T-helper 22 cell (primary cell): Measurements from ENCODE around the gene SMYD3.

Experiments used
- DNase-seq: peaks from one replicate; pipeline ENCODE4 v3.0.0-alpha.2; 2020; ENCODE audit warnings: low read depth

SMYD3 gene

DNA sequence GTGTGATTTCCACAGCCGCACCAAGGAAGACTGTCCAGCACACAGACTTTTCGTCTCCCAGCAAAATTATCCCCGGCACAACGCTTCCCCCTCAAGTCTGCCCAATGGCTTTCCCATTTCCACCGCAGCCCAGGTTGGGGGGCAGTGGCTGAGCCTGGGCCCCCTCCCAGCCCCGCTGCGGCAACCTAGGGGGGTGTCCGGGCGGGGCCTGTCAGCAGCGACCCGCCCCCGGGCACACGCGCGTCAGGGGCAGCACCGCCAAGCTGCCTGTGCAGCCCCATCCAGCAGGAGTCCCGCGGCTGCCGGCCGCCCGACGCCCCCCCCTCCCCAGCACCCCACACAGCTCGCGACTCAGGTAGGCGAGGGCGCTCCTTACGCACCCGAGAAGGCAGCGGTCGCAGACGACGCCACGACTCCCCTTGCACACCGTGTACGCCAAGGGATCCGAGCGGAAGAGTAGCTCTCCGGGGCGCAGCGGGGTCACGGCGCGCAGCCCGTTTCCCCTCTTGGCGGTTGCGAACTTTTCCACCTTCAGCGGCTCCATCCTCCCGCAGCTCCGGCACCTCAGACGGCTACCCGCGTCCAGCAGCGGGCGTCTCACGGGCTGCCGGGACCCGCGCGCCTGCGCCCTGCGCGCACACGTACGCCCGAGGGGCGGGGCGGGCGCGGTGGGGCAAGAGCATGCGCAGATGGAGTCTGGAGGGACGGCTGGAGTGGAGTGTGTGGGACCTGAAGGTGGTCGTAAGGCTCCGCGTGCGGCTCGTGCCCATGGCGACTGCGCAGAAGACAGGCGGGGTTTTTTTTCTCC is at the start of gene SMYD3:
SMYD3 (minus strand) TSS at position 606 of the 808 bp plus-strand sequence.
- DNase-seq = peak; percentile 63

DNA sequence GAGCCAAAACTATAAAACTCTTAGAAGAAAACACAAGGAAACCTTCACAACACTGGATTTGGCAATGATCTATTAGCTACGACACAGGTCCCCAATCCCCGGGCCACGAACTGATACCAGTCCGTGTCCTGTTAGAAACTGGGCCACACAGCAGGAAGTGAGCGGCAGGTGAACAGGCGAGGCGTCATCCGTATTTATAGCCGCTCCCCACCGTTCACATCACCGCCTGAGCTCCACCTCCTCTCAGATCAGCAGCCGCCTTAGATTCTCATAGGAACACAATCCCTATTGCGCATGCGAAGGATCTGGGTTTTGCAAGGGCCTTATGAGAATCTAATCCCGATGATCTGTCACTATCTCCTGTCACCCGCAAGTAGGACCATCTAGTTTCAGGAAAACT is 47.1 kb upstream of the SMYD3 start:
- DNase-seq = no peak

DNA sequence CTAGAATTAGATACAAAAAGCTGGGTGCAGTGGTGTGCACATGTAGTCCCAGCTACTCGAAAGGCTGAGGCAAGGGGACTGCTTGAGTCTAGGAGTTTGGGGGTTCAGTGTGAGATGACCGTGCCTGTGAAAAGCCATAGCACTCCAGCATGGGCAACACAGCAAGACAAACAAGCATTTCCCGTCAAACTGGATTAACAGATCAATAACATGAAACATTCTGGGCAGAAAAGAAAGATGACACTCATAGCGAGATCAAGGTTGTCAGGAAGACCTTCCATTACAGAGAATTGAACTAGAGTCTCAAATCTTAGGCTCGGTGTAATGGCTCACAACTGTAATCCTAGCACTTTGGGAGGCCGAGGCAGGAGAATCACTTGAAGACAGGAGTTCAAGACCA is 45.0 kb upstream of the SMYD3 start:
- DNase-seq = no peak

DNA sequence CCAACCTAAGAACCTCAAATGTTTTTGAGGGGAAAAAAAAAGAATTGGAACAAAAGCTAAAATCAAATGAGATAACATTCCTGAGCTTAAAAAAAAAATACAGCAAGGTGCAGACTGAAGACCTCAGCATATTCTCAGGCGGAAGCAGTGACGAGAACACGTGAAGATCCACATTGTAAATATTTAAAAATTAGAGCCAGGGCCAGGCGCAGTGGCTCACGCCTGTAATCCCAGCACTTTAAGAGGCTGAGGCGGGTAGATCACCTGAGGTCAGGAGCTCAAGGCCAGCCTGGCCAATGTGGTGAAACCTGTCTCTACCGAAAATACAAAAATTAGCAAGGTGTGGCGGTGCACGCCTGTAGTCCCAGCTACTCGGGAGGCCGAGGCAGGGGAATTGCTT is 43.3 kb upstream of the SMYD3 start:
- DNase-seq = no peak

DNA sequence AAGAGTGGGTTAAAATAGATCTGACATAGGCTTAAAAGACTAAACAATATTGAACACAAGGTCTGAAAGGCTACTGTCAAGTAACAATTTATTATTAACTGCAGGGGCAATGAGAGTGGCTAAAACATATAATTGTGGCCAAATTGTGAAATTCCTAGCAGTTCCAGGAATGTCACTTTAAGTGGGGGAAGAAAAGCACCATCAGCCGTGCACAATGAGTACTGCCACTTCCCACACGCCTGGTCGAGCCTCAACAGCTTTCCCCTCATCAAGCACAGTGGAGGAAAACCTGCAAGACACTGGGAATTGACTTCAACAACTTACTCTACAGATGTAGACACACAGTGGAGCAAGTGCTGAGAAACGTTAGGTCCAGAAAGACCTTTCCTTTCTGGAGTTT is 42.6 kb upstream of the SMYD3 start:
- DNase-seq = no peak

DNA sequence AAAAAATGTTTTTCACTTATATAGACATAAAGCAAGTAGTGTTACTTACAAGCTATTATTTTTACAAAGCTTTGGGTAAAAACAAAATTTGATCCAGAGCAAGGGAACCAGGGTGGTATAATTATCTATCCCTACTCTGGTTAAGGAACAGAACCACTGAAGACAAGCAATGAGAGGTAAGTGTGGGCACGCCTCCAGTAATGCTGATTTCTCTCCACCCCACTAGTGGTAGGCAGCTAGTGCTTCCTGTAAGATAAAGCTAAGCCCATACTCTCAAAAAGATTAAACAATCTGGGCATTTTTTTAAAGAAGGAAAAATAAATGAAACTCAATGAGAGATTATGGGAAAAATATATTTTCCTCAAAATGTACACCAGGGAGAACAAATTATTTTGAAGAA is 36.9 kb upstream of the SMYD3 start:
- DNase-seq = no peak

DNA sequence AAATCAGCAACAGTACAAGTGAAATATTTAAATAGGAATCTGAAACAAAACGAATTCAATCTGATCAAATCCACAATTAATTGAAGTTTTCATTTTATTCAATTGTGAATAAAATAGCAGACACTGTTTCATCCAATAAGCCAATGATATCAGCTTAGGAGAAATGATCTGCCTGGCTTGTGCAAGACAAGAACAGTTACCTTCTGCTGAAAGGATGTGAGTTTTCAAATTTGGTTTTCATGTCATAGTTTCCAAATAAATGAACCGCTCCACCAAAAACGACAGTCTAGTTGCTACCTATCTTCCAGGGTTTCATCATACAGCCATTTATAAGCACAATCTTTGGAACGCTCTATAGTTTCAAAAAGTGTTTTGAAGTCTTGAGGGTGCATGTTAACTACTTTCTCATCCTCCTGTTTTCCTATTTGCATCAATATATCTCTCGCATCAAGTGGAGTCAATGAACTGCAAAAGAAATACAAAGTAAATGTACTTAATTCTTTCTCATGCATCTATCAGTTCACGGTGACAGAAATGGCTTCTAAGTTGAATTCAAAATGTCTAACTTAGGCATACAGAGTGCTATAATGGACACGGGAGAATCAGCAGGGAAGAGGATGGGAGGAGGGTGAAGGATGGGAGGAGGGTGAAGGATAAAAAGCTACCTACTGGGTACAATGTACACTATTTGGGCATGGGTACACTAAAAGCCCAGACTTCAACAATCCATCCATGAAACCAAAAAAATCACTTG is 33.8 kb upstream of the SMYD3 start:
- no peak for DNase-seq

DNA sequence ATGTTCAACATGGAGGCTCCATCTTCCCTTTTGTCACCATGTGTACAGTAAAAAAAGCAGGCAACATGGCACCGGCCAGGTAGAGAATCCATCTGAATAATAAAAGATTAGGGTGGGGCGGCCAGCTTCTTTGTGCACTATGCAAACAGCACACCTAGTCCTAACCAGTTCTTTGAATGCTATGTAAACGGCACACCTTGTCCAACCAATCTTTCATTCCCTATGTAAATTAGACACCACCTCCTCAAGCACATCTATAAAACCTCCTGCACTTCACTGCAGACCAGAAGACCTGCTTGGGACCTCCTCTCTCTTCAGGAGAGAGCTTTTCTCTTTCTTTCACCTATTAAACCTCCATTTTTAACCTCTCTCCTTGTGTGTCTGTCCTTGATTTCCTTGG is 30.8 kb upstream of the SMYD3 start:
- DNase-seq = no peak

DNA sequence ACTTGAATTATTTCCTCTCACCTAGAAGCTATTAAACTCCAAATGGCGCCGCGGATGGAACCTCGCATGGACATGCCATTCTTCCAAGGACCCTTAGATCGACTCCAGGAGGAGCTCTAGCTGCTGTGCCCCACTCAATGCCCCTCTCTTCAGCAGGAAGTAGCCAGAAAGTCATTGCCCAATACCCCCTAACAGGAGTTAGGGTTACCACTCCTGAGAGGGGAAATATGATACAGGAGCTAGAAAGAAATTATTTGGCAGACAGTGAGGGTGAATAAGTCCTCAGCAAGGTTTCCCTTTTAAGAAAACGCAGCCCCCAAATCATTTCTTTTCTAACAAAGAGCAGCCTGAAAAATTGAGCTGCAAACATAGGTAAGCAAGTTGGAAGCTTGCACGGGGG is 30.4 kb upstream of the SMYD3 start:
- DNase-seq = no peak

DNA sequence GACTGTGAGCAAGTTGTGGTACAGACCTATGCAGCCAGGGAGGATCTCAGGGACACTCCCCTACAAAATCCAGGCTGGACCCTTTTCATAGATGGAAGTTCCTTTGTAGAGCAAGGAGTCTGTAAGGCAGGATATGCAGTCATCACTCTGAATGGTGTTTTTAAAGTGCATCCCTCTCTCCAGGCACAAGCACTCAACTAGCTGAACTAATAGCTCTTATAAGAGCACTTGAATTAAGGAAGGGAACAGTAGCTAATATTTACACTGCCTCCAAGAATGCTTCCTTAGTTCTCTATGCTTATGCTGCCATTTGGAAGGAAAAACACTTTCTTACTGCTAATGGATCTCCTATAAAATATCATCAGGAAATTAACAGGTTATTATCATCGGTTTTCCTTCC is 27.0 kb upstream of the SMYD3 start:
- no peak for DNase-seq

DNA sequence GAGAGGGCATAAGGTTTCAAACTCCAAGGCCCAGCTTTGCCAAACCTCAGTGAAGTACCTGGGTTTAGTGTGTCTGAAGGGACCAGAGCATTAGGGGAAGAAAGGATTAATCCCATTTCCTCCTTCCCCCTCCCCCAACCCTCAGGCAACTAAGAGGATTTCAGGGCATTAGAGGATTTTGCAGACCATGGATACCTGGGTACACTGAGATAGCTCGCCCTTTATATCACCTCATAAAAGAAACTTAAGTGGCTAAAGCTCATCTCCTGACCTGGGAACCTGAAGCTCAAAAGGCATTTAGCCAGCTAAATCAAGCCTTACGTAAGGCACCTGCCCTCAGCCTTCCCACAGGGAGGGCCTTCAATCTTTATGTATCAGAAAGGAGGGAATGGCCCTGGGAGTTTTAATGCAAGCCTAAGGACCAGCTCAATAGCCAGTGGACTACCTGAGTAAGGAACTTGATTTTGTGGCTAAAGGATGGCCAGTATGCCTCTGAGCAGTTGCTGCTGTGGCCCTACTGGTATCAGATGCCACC is 26.4 kb upstream of the SMYD3 start:
- DNase-seq = no peak

DNA sequence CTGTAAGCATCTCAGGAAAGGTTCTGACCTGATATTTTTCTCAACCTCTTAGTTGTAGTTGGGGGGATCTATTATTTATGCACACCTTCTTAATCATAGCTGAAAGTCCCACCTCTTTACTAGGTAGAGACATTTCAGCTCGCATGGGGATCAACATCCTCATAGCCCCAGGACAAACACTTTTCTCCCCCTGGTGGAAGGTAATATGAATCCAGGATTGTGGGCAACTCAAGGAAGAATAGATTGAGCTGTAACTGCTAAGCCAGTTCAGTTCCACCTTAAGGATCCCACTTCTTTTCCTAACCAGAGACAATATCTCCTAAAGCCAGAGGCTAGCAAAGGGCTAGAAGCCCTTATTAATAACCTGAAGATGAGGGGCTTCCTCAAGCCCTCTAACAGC is 25.4 kb upstream of the SMYD3 start:
- no peak for DNase-seq

DNA sequence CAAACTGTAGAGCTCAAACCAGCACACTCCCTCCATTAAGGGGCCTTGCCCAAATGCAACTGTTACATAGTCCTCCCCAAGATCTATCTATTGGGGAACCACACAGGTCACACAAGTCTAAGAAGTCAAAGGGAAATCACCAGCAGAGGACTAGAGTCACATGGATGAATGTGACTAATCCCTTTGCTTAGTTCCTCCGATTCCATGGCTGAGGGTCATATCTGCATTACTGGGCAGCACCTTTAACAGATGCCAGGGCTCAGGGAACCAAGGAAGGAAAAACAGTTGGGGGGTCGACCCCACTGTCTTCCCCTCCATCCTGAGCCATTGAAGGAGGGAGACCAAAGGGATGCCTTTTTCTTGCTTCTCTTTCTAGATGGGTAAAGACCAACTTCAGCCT is 23.4 kb upstream of the SMYD3 start:
- DNase-seq = no peak

DNA sequence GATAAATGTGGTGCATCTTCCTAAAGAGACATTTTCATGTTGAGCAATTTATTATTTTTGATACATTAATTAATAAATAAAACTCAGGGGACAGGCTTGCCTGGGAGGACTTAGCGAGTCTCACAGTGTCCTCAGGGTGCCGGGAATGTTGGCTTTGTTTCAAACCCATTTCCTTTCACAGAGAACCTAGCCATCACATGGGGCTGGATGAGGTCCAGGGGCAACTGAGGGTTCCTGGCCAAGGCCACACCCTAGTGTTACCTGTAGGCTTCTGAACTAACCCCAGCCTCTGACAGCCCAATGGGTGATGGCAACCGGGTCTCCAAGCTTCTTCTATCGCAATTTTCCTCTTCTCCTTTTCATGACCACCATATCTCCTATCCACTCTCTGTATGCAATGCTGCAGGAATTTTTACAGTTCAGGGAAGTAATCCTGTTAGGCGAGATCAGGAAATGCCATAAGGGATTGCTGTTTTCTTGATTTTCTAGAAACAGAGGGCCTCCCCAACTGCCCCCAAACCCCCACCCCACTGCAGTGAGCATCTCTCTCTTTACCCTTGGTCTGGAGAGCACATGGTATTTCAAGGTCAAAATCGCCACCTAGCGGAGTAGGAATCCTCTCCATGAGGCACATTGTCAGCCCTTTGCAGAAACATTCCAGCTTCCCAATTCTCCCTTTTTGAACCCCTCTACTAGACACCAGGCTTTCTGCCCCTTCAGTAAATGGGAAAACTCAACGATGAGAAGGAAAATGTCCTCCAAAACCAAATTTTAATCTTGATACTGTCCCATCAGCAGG is 22.1 kb upstream of the SMYD3 start:
- no peak for DNase-seq

DNA sequence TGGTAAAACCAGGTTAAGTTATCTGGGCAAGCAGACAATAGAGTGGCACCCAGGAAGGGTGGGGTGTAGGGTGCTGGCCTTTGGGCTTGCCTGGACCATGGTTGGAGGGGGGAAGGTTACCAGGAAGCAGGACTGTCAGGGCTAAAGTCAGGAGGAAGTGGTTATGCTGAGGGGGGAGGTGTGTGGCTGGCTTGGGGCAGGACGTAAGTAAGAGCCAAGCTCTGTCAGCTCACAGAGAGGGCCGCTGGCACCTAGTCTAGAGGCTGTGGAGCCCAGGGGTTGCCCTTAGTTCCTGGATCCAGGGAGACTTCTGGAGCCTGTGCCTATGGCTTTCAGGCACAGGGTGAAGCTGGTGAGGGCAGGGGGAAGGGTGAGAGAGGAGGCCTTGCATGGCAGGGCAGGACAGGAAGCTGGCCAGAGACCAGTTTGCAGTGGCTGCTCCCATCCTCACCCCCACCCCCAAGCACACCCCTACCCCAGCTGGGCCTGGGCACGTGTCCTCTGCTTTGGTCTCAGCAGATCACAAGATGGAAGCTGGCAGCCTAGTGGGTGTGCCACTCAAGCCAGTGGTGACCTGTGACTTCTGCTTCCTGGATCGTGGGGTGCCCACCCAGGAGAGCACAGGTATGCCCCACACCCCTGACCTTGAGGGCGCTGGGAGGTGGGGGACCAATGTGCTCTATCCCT is 20.5 kb upstream of the SMYD3 start:
- no peak for DNase-seq

DNA sequence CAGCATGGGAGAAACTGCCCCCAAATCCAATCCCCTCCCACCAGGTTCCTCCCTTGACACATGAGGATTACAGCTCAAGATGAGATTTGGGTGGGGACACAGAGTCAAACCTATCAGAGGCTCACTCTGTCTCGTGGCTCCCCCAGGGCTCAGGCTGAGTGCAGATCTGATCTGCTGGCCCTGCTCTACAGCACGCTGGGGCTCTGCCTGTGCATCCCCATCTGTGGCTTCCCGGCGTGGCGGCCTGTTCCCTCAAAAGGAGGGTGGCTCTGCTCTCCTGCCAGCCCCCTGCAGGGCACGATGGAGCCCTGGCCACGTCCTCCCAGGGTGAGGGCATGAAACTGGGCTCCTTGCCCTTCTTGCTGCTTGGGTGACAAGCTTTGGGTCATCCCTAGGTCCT is 19.8 kb upstream of the SMYD3 start:
- DNase-seq = no peak

DNA sequence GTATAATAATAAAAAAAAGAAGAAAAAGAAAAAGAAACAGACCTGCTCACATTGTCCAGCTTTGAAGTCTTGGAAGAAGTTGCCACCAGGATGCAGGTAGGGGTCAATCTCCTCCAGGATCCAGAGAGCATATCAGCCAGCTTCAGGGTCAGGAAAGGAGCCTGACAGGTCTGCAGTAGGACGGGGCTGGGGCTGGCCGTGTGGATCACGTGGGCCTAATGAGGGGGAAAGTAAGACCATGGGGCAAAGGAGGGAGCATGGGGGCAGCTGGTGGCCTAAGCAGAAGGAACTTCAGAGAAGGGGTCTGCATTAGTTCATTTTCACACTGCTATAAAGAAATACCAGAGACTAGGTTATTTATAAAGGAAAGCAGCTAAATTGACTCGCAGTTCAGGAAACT is 19.3 kb upstream of the SMYD3 start:
- no peak for DNase-seq

DNA sequence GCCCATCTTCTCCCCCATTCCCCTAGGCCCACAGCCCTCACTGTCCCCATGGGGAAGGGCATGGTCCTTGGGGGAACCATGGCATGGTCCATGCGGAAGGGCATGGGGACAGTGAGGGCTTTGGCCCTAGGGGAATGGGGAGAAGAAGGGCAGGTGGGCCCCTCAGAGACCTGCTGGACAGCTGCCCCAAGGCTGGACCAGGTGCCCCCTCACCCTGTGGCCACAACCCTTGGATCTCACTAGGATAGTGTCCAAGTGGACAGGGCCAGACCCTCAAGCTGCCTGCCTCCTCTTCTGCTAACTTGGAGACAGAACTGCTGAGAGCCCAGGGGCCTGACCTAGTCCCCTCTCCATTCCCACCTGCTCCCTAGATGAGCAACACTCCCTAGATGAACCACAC is 12.4 kb upstream of the SMYD3 start:
- DNase-seq = no peak

DNA sequence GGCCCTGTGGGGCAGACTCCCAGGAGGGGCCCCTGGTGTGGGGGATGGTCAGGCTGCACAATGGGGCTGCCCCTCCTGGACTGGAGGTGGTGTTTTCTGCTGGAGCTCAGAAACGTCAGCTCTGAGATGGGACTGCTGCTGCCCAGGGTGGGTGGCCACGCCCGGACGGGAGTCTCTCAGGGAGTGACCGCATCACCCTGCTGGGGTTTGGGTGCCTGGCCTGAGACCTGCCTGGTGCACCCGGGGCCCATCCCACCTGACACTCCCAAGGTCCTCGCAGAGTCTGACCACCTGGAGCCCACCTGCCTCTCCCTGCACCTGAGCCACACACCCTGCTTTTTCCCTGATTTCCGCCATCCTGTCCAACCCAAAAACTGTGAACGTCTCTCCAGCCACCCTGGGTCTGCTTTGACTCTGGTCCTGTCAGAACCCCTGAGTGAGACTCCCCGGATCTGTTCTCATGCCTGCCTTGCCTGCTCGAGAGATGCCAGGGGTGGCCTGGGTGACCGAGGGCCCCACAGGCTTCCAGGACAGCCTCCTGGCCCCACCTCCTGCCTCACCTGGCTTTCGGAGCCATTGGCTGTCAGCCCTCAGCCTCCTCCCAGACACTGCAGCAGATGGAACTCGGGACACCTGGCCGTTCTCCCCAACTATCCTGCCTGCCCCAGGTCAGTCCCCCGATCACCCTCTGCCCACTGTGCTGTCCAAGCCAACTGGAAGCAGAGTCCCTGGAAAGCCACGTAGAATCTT is 11.6 kb upstream of the SMYD3 start:
- no peak for DNase-seq

DNA sequence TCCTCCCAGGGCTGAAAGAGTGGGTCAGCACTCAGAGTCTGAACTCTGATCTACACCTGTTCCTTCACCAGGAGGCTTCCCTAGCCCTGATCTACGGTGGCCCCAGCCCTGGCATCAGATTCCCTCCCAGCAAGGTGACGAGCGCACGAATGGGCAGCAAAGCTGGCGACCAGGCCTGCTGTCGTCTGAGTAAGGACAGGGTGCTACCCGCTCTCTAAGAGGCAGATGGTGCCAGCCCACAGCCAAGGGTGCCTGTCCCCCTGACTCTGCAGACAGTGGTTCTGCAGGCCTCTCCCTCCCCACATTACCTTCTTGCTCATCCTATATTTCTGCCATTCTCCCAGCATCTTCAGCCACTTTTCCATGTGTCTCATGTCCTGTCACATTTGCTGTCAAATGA is 10.3 kb upstream of the SMYD3 start:
- no peak for DNase-seq

DNA sequence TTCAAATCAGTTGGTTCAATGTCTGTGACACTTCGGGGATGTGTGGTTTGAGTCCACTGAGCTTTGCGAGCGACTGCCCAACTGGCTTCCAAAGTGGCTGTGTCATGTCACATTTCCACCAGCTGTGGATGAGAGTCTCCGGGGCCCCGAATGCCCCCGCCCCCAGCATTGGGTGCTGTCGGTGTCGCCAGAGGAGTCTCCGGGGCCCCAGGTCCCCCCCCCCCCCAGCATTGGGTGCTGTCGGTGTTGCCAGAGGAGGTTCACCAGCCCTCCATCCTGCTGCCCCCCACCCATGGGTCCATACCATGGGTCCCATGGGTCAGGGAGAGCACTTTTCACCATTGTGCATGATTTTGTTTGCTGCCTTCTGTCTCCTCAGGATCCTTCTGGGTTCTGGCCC is 9.0 kb upstream of the SMYD3 start:
- no peak for DNase-seq
